Stimulated activated CD4-positive, alpha-beta T cell treated with anti-CD3 and anti-CD28 coated beads, Interleukin-15, amount 100 ng/mL, for 48 hours (primary cell): ENCODE data around the gene ATRNL1.
"Not testable (repeated sequence)": the region's sequence is repeated elsewhere in the genome, so short reads cannot be mapped to it uniquely, and the experiment has no call there.

ENCODE experiments used
- DNase-seq, 2 donors: peaks; one replicate each; pipeline ENCODE4 v3.0.0-alpha.2; 2020; ENCODE audit warnings: low read depth in 2 of 2

ATRNL1 gene

DNA sequence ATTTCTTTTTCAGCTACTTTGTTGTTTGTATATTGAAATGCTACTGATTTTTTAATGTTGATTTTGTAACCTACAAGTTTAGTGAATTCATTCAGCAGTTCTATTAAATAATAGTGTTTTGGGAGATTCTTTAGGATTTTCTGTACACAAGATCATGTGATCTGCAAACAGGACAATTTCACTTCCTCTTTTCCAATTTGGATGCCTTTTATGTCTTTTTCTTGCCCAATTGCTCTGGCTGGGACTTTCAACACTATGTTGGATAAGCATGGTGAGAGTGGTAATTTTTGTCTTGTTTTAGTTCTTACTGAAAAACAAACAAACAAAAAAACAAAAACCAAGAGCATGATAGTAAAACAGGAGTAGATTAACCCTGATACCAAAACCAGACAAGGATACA, 316.2 kb downstream of the ATRNL1 start:
- no peak for DNase-seq

GRCh38 chr10:115417585-115418265, 324.6 kb downstream of the ATRNL1 start:
- no peak for DNase-seq

GRCh38 chr10:115422624-115423023, 329.5 kb downstream of the ATRNL1 start:
- DNase-seq = no peak

DNA sequence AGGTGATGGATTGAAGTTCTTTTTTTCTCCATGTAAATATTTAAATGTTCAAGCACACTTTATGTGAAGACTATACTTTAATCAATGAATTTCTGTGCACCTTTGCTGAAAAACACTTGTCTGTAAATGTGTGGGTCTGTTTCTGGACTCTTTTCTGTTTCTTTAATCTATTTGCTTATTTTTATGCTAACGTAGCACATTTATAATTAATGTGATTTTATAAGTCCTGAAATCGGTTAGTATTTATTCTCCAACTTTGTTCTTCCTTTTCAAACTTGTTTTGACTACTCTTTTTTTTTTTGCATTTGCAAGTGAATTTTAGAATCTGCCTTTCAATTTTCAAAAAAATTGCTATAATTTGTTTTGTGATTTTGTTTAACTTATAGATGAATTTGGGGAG, 334.4 kb downstream of the ATRNL1 start:
- DNase-seq = no peak

- DNase-seq = no peak
Observed at GRCh38 chr10:115432188-115432819, 339.1 kb downstream of the ATRNL1 start.

DNA sequence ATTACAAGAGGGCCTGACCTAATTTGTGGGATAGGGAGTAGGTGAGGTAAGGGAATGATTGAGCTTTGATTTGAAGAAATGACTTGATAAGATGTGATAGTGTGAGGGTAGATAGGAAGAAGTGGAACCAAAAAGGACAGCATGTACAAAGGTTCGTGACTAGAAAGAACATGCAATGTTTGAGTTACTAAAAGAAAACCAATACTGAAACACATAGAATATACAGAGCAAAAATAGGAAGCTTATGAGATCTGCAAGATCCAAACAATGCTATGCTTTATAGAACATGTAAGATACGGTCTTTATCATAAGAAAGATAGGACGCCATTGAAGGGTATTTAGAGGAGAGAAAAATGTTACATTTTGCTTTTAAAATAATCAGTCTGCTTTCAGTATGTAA, 343.8 kb downstream of the ATRNL1 start:
- no peak for DNase-seq

DNA sequence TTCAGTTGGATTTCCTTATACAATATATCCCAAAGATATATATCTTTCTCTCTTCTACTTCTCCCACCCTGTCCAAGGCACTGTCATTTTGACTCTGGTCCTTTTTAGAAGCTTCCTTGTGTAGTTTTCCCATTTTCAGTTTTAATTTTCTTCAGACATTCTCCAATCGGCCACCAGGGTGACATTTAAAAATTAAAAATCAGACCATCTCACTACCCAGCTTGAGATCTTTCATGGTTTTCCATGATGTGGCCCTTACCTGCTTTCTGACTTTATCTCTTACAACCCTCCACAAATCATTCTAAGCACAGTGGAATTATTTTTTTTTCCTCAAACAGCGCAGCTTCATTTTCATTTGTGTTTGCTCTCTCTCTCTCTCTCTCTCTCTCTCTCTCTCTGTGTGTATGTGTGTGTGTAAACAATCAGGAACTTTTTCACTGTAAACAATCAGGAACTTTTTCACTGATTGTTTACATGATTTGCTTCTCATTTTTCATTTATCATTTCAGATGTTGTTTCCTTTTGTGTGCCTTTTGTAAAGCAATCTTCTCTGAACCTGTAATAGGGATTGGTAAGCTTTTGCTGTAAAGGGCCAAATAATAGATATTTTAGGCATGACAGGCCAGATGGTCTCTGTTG, 348.9 kb downstream of the ATRNL1 start:
- DNase-seq = no peak

DNA sequence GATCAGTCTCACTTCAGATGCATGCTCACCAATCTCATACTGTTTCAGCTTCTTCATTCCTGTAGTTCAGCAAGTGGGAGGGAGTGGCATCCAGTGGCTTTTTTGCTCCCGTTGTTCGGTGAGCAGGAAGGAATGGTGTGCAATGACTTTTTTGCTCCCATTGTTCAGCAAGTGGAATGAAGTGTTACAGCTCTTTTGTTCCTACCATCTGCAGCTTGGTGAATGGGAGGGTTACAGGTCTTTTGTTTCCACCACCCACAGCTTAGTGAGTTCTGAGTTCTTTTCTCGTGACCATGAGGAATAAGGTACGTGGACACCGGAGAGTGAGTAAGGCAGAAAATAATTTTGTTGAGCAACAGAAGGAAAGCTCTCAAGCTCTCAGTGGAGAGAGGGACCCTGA, 363.6 kb downstream of the ATRNL1 start:
- no peak for DNase-seq

DNA sequence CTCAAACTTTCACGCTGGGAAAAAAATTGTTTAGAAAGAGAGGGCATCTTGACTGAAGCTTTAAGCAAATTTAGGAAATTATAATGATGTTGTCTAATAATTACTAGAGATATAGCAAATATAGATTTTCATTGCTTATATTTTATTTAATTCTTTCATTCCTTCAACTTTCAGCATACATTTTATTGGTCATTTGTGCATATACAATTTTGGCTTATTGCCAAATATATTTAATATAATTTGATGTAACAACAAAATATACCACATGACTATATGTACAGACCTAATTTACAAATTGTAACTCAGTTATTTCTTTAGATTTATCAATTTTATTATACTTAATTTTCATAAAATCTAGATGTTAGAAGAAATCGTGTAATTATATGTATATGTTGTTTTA, 390.1 kb downstream of the ATRNL1 start:
- no peak for DNase-seq

DNA sequence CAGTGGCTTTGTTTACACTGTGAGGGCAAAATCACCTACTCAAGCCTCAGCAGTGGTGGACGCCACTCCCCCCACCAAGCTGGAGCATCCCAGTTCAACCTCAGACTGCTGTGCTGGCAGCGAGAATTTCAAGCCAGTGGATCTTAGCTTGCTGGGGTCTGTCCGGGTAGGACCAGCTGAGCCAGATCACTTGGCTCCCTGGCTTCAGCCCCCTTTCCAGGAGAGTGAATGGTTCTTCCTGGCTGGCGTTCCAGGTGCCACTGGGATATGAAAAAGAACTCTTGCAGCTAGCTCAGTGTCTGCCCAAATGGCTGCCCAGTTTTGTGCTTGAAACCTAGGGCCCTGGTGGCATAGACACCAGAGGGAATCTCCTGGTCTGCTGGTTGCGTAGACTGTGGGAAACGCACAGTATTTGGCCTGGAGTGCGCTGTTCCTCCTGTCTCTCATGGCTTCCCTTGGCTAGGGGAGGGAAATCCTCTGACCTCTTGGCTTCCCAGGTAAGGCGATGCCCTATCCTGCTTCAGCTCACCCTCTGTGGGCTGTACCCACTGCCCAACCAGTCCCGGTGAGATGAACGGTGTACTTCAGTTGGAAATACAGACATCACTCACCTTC, 398.5 kb downstream of the ATRNL1 start:
- DNase-seq = no peak

- no peak for DNase-seq
Observed at GRCh38 chr10:115503546-115503945, 410.4 kb downstream of the ATRNL1 start.

GRCh38 chr10:115514895-115515294, 421.7 kb downstream of the ATRNL1 start:
- DNase-seq = no peak

GRCh38 chr10:115525141-115525540, 432.0 kb downstream of the ATRNL1 start:
- DNase-seq = no peak

GRCh38 chr10:115527682-115528081, 434.5 kb downstream of the ATRNL1 start:
- not testable (repeated sequence) for DNase-seq

DNA sequence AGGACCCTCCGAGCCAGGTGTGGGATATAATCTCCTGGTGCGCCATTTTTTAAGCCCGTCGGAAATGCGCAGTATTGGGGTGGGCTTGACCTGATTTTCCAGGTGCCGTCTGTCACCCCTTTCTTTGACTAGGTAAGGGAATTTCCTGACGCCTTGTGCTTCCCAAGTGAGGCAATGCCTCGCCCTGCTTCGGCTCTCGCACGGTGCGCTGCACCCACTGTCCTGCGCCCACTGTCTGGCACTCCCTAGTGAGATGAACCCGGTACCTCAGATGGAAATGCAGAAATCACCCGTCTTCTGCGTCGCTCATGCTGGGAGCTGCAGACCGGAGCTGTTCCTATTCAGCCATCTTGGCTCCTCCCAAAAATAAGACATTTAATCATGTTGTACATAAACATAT, 443.2 kb downstream of the ATRNL1 start:
- not testable (repeated sequence) for DNase-seq

GRCh38 chr10:115539142-115539762, 446.1 kb downstream of the ATRNL1 start:
- no peak for DNase-seq

DNA sequence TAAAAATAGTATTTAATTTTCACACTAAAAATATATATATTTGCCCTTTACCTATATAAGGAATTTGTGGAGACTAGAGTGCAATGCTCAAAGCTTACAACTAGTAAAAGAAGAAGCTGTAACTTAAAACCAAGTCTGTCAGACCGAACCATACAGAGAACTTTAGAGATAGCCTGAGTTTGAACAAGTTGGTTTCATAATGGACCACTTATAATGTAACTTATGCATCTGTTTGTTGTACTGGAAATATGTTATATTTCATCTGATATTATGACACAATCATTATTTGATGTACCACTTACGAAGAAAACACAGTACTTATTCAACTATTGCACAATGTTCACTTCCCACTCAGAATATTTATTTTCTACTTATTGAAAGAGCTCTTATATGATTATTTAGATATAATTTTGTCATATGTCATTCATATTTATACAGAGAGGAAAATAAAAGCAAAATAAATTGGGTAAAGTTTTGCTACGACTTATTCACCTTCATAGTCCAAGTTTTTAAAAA, 462.8 kb downstream of the ATRNL1 start:
- no peak for DNase-seq

DNA sequence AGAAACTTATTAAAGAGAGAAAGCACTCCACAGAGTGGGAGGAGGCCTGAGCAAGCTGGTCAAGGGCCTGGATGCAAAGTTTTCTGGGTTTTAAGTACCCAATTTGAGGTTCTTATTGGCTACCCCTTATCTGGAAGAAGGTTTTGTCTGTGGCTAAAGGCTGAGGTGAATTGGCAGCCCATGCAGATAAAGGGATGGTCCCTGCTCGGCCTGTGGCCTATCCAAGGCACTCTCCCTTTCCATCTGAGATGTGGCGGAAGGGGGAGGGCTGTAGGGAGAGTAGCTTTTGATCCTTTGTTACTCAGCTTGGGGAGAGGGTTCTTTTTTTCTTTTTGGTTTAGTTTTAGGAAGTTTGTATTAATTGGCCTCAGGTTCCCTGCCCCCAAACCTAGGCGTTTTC, 465.1 kb downstream of the ATRNL1 start:
- DNase-seq = no peak

DNA sequence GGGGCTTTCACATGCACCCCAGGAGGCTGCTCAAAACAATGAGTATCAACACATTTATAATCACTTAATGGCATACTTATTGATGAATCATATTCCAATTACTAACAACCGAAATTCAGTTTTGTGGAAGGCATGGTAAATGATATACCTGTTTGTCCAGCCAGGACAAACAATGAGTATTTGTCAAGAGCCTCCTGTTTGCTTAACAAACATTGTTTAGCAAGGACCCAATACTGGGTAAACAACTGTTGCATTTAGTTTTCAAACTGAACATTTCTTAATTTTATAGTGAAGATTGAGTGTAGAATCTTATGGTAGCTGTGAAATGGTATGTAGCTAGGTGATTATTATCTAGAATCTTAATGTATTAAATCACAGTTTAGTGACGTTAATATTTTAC, 473.7 kb downstream of the ATRNL1 start:
- no peak for DNase-seq

- no peak for DNase-seq
Observed at GRCh38 chr10:115572740-115573455, 479.7 kb downstream of the ATRNL1 start.

DNA sequence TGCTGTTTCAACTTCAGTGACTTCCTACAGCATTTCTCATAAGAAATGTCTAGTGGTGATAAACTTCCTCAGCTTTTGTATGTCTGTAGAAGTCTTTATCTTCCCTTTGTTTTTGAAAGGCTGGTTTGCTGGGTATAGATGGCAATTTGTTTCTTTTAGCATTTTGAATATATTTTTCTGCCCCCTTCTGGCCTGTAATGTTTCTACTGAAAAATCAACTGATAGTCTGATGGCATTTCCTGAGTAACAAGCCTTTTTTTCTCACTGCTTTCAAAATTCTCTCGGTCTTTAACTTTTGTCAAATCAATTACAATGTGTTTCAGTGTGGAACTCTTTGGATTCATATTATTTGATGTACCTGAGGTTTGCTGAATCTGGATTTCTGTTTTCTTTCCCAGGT, 487.1 kb downstream of the ATRNL1 start:
- no peak for DNase-seq
